Left lung (tissue), 10 donors: ENCODE results near the gene SRGAP2B. TPM values are rescaled to one million over a fixed set of nuclear protein-coding genes. Genes with fewer than 3 reads are reported as not detected.
A peak's percentile ranks its signal among the peaks of the same experiment; 100 is the strongest.
"Not testable (repeated sequence)": the region's sequence is repeated elsewhere in the genome, so short reads cannot be mapped to it uniquely, and the experiment has no call there.

ENCODE experiments used
- ATAC-seq: fragments of 200-7000 bp; cut with Tn5 transposase; one replicate; pipeline ENCODE4 v1.9.1; 2020; ENCODE audit warnings: moderate library complexity
- DNase-seq, 4 donors: peaks; one replicate each; pipeline ENCODE4 v3.0.0-alpha.2; 2013 to 2020
- H3K27ac ChIP-seq, 2 donors: fragments of 200-600 bp; sonication (generic) in 1 of 2; one replicate each; pipeline versions ENCODE4 v1.5.0 to v1.8.0; 2020 to 2021
- H3K27me3 ChIP-seq, 2 donors: fragments of 200-600 bp; sonication (generic) in 1 of 2; one replicate each; pipeline versions ENCODE4 v1.5.0 to v1.8.0; 2020 to 2021
- H3K36me3 ChIP-seq, 2 donors: fragments of 200-600 bp; sonication (generic) in 1 of 2; one replicate each; pipeline versions ENCODE4 v1.5.0 to v1.8.0; 2020 to 2021
- H3K4me1 ChIP-seq, 2 donors: fragments of 200-600 bp; one replicate each; pipeline ENCODE4 v1.8.0; 2021
- H3K4me3 ChIP-seq, 2 donors: fragments of 200-600 bp; sonication (generic) in 1 of 2; one replicate each; pipeline versions ENCODE4 v1.5.0 to v1.8.0; 2020 to 2021; ENCODE audit warnings: mild to moderate bottlenecking in 1 of 2
- H3K9me3 ChIP-seq, 2 donors: fragments of 200-600 bp; sonication (generic) in 1 of 2; one replicate each; pipeline versions ENCODE4 v1.5.0 to v1.8.0; 2020 to 2021
- intact Hi-C, 2 donors: fragments of 100-400 bp; cut with DNase I; formaldehyde crosslinking; loops; one replicate each; pipeline versions ENCODE4 v1.11.2 to v1.14.2; 2022
- polyA plus RNA-seq, 6 donors: library from polyadenylated mRNA; unstranded; fragments of 120-200 nt; gene quantifications; one replicate each; pipeline ENCODE4 v1.2.1, GENCODE V29; 2013; ENCODE audit not compliant: insufficient read length in 6 of 6
- total RNA-seq, 2 donors: library from RNA; stranded (reverse); fragmentation: NEBNext Ultra II Directional; extraction: Animal tissue kit (Norgen Biotek cat#: 25700); gene quantifications; one replicate each; pipeline ENCODE4 v1.2.1, GENCODE V29; 2021
- donor health status: DM: no; HTN: yes; CAD: no.
- donor health status: DM: no; HTN: no; CAD: no.

Gene SRGAP2B
- total and polyA plus RNA-seq, 8 donors: 20.1 to 40.1 (median 30.8) TPM

GRCh38 chr1:145048181-145048856 is 46.8 kb downstream of the SRGAP2B start:
- ATAC-seq, H3K27me3 ChIP-seq, H3K4me3 ChIP-seq, H3K27ac ChIP-seq, H3K4me1 ChIP-seq, DNase-seq, intact Hi-C loops, H3K36me3 ChIP-seq, H3K9me3 ChIP-seq: not testable (repeated sequence)

DNA sequence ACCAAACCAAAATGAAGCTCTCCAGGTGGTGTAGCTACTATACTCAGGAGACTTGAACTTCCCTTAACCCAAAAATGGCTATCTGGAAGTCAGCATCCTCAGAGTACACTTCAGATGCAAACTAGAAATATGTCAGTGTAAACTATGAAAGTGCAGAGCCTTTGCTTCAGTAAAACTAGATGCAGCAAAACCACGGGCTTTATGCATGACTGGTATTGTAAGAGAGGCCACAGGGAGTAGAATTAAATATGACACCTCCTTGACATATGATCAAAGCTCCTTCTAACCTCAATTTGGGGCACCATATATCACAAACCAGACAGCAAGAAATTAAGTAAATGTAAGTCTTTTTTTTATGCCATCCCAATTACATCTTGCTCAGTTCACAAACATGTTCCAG is 47.6 kb downstream of the SRGAP2B start:
- H3K27me3 ChIP-seq, H3K4me3 ChIP-seq, H3K36me3 ChIP-seq, ATAC-seq, intact Hi-C loops, DNase-seq, H3K27ac ChIP-seq, H3K4me1 ChIP-seq, H3K9me3 ChIP-seq: not testable (repeated sequence)

DNA sequence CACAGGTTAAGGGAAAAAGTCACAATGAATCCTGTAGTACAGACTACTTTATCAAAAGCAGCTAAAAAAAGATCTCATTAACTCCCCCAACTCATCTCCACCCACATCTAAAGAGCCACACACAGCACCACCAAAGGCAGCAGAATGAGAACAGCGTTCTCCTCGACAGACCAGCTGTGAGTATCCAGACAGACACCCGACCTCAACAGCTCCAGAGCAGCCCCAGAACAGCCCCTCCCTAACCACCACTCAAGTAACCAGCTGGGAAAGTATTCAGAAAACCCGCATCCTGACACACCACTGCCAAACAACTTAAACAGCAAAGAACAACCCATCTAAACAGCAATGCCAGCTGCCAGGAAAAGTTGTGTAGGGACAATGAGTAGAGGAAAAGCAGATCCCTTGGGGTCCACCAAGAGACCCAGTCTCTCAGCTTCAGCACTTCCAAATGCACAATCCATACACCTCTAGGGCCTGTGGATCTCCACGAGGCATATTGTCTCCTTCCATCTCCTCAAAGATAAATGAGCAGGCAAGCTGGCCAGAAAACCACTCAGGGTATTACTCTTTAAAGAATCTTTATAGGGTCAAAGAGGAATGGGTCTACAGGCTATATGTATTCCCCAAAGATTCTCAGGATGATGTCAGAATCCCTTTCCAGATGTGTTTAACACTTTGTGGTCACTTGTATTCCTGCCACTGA is 49.4 kb downstream of the SRGAP2B start:
- H3K4me1 ChIP-seq, H3K9me3 ChIP-seq, ATAC-seq, H3K27ac ChIP-seq, H3K36me3 ChIP-seq, H3K27me3 ChIP-seq, DNase-seq, H3K4me3 ChIP-seq, intact Hi-C loops: not testable (repeated sequence)

DNA sequence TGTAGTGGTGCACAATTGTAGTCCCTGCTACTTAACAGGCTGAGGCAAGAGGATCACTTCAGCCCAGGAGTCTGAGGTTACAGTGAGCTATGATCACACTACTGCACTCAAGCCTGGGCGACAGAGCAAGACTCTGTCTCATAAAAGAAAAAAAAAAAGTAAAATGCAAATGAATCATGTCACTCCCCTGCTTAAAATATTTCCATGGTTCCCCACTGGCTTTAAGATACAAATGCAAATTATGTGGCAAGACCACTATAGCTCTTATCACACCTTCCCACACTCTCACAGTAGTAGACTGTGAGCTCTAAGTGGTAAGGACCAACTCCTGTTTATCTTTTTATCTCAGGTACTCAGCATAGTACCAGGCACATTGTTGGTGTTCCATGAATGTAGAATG is 53.6 kb downstream of the SRGAP2B start:
- H3K9me3 ChIP-seq, H3K4me1 ChIP-seq, DNase-seq, H3K4me3 ChIP-seq, H3K27me3 ChIP-seq, H3K27ac ChIP-seq, H3K36me3 ChIP-seq, intact Hi-C loops, ATAC-seq: not testable (repeated sequence)

- H3K36me3 ChIP-seq, H3K27ac ChIP-seq, H3K4me3 ChIP-seq, H3K9me3 ChIP-seq, DNase-seq, H3K27me3 ChIP-seq, intact Hi-C loops, H3K4me1 ChIP-seq: not testable (repeated sequence)
- peak; percentile 23 for ATAC-seq
Observed at GRCh38 chr1:145036019-145036418, 59.1 kb downstream of the SRGAP2B start.

DNA sequence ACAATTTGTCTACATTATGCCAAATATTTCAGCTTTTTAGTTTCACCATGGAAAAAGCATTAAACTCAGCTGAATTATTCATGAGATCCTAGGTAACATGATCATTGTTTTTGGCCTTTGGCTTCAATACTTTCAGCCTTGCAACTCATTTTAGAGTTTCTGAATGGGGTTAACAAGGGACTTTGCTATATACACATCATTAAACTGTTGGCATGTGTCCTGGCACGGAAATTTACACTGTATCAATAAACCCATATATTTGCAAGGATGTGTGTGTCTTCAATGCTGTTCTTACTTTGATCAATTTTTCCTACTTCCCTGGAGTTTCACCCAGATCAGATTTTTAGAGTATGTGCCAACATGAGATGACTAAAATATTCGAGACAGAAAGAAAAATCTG is 61.6 kb downstream of the SRGAP2B start:
- H3K27ac ChIP-seq, intact Hi-C loops, H3K36me3 ChIP-seq, H3K27me3 ChIP-seq, H3K9me3 ChIP-seq, DNase-seq, ATAC-seq, H3K4me1 ChIP-seq, H3K4me3 ChIP-seq: not testable (repeated sequence)

GRCh38 chr1:145027251-145027650 is 67.9 kb downstream of the SRGAP2B start:
- H3K27ac ChIP-seq, H3K36me3 ChIP-seq, H3K9me3 ChIP-seq, H3K4me1 ChIP-seq, H3K4me3 ChIP-seq, H3K27me3 ChIP-seq, intact Hi-C loops, DNase-seq, ATAC-seq: not testable (repeated sequence)

- H3K9me3 ChIP-seq, H3K4me3 ChIP-seq, H3K4me1 ChIP-seq, intact Hi-C loops, DNase-seq, H3K27ac ChIP-seq, ATAC-seq, H3K27me3 ChIP-seq, H3K36me3 ChIP-seq: not testable (repeated sequence)
Observed at GRCh38 chr1:145025286-145025685, 69.8 kb downstream of the SRGAP2B start.

GRCh38 chr1:145022259-145022658 is 72.9 kb downstream of the SRGAP2B start:
- ATAC-seq, H3K4me1 ChIP-seq, H3K4me3 ChIP-seq, H3K27me3 ChIP-seq, intact Hi-C loops, H3K27ac ChIP-seq, H3K9me3 ChIP-seq, H3K36me3 ChIP-seq, DNase-seq: not testable (repeated sequence)

GRCh38 chr1:145021749-145022148 is 73.4 kb downstream of the SRGAP2B start:
- ATAC-seq, H3K27ac ChIP-seq, H3K4me1 ChIP-seq, H3K4me3 ChIP-seq, H3K9me3 ChIP-seq, H3K27me3 ChIP-seq, intact Hi-C loops, DNase-seq, H3K36me3 ChIP-seq: not testable (repeated sequence)

DNA sequence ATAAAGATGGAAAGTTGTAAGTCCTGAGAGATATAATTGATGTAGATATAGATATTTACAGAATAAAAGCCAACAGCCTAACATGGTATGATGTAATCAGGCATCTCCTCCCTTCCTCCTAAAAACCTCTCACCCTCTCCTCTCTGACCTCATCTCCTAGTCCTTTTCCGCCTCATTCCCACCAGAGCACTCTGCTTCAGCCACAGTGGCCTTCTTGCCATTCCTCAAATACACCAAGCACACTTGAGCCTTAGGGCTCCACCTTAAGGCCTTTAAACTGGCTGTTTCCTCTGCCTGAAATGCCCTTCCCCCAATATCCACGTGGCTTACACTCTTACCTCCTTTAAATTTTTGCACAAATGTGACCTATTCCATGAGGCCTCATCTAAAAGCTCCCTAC is 75.4 kb downstream of the SRGAP2B start:
- intact Hi-C loops, H3K27me3 ChIP-seq, H3K4me1 ChIP-seq, H3K9me3 ChIP-seq, H3K4me3 ChIP-seq, H3K27ac ChIP-seq, DNase-seq, H3K36me3 ChIP-seq: not testable (repeated sequence)
- ATAC-seq: peak; percentile 86

DNA sequence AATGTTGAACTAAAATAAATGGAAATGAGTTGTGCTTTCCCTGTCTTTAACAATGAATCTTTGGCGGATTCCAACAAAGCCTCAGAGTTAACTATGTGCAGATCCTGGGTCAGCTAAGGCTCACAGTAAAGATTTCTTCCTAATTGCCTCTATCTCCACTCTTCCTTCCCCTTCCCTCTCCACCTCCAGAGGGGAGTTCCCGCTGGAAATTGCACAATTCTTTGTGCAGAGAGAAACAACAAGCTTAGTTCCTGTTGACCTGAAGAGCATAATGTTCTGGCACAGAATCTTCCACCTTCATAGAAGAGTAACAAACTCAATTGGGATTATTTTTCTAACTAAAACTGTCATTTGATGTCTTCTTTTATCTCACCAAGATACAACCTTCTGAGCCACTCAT is 77.4 kb downstream of the SRGAP2B start:
- H3K27me3 ChIP-seq, H3K9me3 ChIP-seq, H3K27ac ChIP-seq, intact Hi-C loops, H3K36me3 ChIP-seq, H3K4me3 ChIP-seq, H3K4me1 ChIP-seq, DNase-seq: not testable (repeated sequence)
- ATAC-seq: peak; percentile 56

DNA sequence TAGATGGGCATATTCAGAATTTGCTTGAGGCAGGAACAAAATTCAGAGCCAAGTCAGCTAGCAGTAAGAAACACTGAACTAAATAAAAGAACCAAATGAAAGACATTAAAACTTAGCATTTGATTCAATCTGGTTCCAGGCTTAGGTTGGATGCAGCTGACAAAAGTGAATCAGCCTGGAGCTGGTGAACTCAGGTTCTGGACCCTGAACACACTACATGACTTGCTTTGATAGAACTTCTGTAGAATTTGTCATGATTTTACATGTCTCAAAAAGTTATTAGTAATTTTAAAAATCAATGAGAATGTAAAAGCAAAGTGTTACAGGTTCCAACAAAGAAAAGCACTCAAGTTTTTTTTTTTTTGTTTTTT is 78.7 kb downstream of the SRGAP2B start:
- ATAC-seq, intact Hi-C loops, H3K4me1 ChIP-seq, H3K27ac ChIP-seq, H3K4me3 ChIP-seq, H3K36me3 ChIP-seq, H3K9me3 ChIP-seq, H3K27me3 ChIP-seq, DNase-seq: not testable (repeated sequence)
